Measurements from ENCODE around the gene STAT3.

DNA sequence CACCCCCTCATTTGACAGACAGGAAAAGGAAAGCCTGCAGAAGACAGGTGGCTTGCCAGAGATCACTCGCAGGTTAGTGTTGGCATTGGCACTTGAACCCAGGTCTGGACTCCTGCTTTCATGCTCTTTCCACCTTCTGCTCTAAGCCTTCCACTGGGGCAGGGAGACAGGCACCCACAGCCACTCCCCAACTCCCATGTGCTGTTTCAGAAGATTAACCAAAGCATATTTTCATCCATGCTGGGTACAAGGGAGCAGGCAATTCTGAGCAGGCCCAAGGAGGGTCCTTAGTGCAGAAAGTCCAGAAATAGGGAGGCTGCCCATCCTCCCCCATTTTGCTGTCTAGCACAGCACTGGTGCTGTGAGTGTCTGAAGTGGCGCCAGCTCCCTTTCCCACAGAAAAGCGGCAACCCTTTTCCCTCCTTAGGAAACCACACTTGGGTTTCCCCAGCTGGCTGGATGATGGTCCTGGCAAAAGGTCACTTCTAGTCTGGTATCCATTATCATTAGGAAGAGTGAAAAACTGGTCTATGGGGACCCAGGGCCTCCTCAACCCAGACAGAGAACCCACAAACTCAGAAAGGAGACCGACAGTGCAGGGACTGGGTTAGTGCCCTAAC lies 36.9 kb upstream of the STAT3 start:
- no peak for TF ChIP-seq CTCF (IDR thresholded peaks at IDR 0.05; ENCODE audit: insufficient read depth, low read length, poor library complexity, severe bottlenecking)
- no peak for TF ChIP-seq EZH2phosphoT487 (conservative IDR thresholded peaks at IDR 0.05; ENCODE audit: low read length)

Measured in SU-DHL-6 (cell line).